GM18861 (cell line): Measurements from ENCODE around the gene CDH13.

ENCODE experiments used
- ATAC-seq: cut with Tn5 transposase; IDR thresholded peaks from one replicate; pipeline ENCODE4 v1.9.1; 2021; ENCODE audit not compliant: unreplicated experiment

CDH13 gene

DNA sequence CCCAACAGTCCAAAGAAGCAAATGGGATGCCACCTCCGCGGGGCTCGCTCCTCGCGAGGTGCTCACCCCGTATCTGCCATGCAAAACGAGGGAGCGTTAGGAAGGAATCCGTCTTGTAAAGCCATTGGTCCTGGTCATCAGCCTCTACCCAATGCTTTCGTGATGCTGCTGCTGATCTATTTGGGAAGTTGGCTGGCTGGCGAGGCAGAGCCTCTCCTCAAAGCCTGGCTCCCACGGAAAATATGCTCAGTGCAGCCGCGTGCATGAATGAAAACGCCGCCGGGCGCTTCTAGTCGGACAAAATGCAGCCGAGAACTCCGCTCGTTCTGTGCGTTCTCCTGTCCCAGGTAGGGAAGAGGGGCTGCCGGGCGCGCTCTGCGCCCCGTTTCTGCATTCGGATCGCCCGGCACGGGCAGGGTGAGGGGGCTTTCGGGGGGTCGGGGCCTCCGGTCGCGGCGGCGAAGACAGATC lies at the start of gene CDH13:
Gene CDH13 (plus strand): TSS at position 179 of the 471 bp plus-strand sequence.
- ATAC-seq = no peak

DNA sequence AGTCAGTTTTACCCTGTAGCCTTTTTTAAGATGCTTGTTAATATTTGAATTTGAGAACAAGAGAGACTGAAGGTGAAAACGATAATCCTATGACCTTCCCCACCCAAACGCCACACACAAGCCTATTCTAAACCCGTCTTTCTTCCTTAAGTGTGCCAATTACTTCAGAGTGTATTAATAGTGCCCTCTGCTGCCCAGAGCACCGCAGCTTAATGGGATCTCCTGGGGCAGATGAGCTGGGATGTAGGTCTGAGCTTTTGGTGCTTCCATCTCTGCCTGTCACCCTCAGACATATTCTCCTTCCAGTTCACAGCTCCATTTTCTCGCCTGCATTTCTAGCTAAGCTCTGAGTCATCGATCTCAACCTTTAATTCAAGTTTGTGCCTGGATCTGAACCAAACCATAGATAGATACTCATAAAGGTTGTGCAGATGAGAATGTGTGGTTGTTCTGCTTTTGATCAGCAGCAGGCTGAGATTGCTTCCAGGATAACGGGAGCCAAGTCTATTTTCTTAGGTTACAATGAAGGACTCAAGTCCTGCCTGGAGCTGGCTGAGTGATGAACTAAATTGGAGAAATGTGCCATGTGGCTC lies 46.4 kb upstream of the CDH13 start:
- ATAC-seq = no peak

DNA sequence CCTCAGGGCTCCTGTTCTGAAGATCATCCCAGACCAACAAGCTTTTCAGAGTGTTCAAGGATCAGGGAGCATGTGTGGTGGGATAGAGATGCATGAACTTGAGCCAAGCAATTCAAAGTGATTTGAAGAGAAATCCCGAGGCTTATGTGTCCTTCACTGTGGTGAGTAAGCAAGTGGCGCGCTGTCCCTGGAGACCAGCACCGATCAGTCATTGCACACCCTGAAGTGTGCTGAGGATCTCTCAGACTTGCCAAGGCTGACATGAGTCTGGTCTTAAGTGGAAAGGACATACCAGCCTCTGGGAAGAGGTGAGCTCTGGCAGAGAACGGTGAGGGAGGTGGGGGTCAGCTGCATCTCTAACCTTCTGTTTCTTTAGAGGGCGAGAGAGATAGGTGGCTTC lies 43.8 kb upstream of the CDH13 start:
- no peak for ATAC-seq

DNA sequence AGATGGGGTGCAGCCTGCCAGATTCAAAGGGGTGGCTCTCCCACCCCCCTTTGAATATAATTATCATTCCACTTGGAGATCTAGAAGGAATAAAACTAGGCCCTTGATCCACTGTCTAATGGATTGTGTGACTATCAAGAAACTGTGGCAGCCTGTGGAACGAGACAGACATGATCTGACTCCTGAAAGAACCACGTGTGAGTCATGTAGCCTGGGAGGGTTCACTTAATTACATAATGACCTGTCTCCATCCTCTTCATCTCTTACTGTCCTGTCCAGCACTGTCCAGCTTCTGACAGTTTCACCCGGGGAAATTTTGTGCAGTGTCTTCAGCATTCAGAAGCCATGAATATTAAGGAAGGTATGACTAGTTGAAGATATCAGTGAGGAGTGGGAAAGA lies 43.3 kb upstream of the CDH13 start:
- no peak for ATAC-seq

DNA sequence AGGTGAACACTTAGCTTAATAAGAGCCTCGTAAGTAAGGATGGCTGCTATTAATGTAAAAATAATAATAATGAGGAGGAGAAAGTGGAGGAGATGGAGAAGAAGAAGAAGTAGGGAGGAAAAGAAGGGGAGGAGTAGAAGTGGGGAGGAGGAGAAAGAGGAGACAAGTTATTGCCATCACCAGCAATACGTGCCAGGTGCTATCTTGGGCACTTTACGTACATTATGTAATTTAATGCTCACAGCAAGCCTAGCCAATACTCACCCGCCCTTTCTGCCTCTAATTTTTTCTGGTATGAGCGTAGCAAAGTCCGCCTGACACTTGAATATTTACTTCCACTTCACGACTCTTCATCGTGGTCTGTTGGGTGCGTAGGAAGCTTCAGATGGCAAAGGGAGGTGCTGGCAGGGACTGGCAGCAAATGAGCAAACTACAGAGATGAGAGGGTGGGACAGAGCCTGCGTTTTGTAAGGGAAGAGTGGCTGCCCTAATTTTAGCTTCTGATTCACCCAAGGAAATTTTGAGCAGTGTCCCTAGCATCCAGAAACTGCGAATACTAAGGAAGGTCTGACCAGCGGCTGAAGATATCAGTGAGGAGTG lies 42.1 kb upstream of the CDH13 start:
- no peak for ATAC-seq

DNA sequence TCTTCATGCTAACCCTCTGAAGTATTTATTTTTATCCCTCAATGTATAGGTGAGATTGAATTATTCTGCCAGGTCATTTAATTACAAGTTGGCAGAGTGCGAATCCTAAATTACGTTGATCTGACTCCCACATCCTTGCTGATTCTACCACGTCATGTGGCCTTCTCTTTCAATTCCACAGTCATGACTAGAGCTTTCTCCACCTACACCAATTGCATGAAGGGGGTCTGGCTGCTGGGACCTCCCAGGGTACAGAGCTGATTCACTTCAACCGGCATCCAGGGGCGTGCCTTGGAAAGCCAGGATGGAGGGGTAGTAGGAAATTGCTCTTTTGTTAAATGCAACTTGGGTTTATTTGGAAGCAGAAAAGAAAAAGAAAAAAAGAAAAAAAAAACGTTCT lies 41.1 kb upstream of the CDH13 start:
- no peak for ATAC-seq

DNA sequence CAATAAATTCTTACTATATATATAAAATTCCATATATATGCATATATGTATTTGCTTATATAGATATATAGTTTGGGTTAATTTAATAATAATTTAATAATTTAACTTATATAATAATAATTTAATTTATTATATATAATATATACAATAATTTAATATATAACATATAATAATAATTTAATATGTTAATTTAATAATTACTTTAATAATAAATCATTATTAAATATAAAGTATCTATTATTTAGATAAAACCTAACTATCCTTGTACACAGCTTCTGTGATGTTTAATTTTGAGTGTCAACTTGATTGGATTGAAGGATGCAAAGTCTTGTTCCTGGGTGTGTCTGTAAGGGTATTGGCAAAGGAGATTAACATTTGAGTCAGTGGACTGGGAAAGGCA lies 40.6 kb upstream of the CDH13 start:
- no peak for ATAC-seq

DNA sequence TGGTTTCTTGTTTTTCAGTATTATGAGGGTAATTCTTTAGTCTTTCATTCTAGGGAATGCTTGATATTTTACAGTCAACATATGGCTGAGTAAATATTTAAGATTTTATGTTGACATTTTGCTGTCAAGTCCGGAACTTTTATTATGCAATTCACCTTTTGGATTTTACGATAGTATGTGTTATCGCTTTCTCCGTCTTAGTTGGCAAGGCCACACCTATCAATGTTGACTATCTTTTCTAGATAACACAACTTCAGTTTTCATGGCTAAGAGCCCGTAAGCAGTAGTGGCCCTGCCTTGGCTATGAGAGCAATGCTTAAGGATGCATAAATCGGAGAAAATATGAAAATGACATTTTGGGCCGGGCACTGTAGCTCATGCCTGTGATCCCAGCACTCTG lies 39.5 kb upstream of the CDH13 start:
- ATAC-seq = no peak

DNA sequence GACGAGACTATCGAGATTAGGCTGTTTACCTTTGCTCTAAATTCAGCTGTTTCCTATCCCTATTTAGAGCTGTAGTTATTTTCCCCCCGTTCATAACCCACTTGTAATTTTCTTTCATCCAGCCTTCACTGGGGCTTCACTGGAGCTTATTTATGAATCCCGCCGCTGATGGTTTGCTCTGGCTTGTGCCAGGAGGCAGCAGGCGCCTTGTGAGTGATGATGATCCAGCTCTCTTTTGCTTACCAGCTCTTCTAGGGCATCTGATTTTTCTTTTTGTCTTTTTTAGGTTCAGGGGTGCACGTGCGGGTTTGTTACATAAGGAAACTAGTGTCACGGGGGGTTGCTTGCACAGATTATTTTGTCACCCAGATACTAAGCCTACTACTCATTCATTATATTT lies 37.4 kb upstream of the CDH13 start:
- ATAC-seq = no peak

DNA sequence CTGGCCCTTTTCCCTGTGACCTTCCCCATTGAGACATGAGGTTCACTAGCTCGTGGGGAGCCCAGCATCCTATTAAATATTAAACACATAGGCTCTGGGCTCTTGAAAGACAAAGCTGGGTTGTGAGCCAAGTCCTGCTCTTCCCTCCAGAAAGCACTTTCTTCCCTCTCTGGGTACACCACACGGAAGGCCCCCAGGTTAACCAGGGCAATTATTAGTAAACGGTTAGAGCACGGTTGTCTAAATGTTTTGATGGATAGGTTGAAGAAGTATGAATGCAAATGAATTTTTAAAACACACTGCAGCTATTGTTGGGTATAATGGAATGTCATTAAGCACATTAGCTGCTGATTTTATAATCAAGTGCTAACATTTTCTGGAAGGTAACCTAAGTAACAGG lies 32.7 kb upstream of the CDH13 start:
- ATAC-seq = no peak

DNA sequence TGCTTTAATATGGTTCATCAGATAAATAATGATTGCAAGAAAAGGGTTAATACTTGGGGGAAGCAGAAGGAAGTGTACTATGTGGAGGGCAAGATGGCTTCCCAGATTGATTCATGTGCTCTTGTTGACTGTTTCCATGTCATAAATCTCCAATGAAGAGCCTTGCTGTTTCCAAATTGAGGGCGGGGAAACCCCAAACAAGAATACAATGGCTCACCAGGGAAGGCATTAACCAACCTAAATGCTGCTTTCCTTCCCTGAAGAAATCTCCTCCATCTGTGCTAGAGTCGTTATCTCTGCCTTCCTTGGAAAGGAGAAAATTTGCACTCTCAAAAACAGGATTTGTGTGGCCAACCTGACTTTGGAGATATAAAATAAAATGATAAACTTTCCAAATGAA lies 28.0 kb upstream of the CDH13 start:
- no peak for ATAC-seq

DNA sequence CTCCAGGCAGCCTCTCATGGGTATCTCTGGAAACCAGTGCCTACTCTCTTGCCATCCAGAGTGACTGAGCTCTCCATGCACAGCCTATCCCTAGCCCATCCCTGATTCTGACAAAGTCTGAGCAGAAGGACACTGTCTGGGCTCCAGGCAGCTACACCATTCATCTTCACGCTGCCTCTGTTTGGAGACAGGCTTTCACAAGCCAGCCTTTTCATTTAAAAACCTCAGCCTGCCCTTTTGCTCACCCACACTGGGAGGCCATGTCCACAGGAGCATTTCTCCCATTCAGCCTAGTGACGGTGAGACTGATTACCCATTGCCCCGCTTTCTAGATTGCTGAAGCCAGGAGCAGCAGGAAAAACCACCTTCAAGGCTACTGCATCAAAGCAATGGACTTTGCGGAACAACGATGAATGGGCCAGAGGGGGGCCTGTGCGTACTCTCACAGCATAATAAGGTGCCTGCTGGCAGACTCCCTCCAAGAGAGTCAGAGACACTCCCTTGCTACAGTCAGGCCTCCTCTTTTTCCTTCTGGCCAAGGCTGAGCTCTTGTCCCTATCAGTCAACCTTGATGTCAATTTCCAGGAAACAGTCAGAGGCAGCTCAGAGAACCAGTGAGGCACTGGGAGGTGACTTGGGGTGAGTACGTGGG lies 24.7 kb upstream of the CDH13 start:
- no peak for ATAC-seq

DNA sequence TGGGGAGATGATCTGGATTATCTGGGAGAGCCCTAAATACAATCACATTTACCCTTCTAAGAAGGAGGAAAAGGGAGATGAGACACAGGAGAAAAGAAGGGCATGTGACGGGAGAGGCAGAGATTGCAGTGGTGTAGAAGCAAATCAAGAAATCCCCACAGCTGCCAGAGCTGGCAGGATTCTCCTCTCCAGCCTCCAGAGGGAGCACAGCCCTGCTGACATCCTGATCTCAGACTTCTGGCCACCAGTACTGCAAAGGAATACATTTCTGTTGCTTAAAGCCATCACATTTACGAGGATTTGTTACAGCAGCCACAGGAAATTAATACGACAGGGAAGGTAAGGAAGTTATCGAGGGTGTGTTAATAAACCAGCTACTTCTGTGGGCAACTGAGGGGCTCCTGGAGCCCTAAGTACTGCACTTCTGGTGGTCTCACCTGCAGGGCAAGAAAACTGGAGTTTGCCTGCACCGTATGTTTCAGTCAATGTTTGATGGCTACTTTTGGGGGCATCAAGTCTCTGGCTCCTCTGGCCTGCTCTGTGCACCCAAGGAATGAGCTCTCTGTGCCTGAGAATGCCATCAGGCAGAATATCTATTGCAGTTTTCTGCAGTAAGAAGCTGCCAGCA lies 22.9 kb upstream of the CDH13 start:
- ATAC-seq = no peak

DNA sequence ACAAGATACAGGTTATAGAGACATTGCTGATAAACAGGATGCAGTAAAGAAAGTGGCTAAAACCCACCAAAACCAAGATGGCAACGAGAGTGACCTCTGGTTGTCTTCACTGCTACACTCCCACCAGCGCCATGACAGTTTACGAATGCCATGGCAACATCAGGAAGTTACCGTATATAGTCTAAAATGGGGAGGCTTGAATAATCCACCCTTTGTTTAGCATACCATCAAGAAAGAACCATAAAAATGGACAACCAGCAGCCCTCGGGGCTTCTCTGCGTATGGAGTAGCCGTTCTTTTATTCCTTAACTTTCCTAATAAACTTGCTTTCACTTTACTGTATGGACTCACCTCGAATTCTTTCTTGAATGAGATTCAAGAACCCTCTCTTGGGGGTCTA lies 21.7 kb upstream of the CDH13 start:
- no peak for ATAC-seq

DNA sequence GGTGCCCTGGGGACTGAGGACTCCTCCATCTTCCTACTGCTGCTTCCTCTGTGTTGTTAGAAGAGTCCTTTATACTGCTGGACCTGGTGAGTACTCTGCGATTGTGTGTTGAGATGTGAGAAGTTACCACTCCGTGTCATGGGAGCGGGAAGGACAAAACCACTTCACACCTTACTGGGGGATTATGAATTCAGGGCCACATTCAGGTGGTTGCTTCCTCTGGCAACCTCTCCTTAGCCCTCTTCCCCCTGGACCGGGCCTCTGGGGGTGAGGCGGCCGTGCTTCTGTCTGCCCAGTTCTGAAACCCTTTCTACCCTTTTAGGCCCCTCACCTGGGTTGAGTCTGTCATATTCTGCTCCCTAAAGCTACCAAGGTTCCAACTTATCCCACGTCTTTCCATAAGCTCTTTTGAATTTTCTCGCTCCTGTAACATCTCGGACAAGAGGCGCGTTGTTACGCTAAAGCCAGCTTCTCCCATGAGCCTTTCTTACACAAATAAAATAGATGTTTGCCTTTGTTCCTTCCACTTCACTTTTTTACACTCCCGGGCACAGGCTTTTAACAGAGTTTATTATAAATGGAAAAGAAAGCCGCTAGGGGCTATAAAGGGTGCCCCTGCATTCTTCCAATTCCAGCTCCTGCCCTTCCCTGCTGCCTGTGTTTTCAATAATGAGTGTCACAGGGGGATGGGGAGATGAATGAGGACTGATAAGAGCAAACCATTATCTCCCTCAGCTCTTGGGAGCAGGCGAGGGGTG lies 20.7 kb upstream of the CDH13 start:
- ATAC-seq = no peak

DNA sequence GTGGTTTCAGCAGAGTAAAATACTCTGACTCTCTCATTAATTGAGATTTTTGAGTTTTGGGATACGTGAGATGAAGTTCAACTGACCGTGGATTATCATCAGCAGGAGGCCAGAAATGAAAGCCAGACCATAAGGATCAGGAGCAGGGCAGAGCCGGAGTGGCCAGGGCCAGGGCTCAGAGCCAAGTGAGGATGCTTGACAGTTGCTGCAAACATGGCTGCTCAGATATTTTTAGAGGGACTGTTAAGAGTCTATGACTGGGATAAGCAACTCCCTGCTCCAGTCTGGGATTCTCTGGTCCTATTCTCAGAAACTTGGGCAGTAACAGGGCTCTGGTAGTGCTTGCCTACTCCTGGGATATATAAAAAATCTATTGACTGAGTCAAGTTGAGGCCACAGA lies 17.6 kb upstream of the CDH13 start:
- no peak for ATAC-seq

DNA sequence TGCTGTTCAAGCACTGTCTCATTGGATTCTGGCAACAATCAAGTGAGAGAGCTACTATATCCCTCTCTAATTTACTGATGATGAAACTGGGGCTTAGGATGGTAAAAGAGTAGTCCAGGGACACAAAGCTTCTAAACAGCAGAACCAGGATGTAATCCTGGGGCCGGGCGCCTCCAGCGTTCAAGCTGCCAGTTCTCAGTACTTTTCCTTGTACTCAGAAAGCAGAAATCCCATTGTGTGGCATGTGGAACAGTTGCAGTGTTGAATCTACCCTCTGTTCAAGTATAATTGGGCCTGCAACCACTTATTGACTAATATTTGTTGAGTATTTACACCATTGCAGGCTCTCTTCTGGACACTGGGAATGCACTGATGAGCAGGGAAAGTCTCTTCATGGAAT lies 14.5 kb upstream of the CDH13 start:
- ATAC-seq = no peak

DNA sequence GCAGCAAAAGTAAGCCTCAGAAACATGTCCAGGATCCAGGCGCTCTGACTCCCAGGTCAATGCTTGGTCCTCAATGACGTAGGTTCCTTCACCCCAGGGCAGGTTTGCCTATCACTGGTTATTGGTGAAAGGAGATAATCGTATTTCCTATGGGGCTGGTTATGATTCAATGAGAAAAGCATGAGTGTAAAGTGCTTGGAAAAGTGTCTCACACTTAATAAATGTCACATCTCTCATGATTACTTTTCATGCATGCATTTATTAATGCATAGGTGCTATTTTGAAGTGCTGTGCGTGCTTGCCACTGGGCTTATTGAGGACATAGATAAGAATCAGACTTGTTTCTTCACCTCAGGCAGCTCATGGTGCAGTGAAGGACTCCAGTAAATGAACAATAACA lies 10.4 kb upstream of the CDH13 start:
- ATAC-seq = no peak

DNA sequence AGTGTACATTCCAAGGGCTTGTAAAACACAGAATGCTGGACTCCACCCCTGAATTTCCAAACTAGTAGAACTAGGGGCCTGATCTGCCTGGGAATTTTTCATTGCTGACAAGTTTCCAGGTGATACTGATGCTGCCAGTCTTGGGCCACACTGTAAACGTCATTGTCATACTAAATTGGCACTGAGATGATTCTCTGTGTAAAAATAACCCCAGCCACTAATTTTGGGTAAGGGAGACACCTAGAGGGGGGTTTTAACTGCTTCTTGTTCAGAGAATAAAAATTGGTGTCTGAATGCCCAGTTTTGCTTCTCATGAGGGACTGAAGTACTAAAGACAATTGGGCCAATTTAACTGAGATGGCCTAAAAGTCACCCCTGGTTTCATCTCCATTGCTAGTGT lies 5.0 kb upstream of the CDH13 start:
- ATAC-seq = no peak

DNA sequence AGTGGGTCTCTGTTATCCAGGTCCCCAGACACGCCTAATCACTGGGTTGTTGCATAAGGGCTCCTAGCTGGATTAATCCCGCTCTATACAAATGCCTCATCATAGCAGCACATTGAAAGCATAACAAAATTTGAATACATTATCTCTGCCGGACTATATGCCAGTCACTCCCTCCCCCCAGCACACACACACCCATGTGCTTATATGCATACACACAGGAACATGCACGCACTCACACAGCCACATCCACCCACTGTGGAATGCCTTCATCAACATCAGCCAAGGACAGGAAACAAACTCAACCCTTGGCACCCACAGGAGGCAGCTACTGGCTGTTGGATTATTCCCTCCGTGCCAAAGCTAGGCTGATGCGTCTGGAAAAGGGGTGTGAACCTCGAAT lies 3.5 kb upstream of the CDH13 start:
- no peak for ATAC-seq
